HepG2 (cell line): ENCODE measurements around the gene KRT24. TPM values are rescaled to one million over a fixed set of nuclear protein-coding genes. Genes with fewer than 3 reads are reported as not detected.
A peak's percentile ranks its signal among the peaks of the same experiment; 100 is the strongest.

ENCODE experiments used
- ATAC-seq: fragments of 200-7000 bp; cut with Tn5 transposase; 3 replicates; pipeline ENCODE4 v1.9.1; 2020; ENCODE audit warnings: mild to moderate bottlenecking, moderate library complexity
- BruUV-seq: library from RNA; stranded (reverse); fragments of 400-500 nt; replicated peaks from 2 replicates; lab custom pipeline; 2021; lab: Mats Ljungman, UMichigan
- CTCF ChIA-PET: fragments of 300-600 bp; formaldehyde crosslinking; extraction: SDS; loops from one replicate; lab custom pipeline; 2021; ENCODE audit warnings: low total read pairs, inconsistent platforms, low intra/inter-chr PET ratio; lab: Yijun Ruan, JAX
- POLR2A ChIA-PET: fragments of 350-600 bp; sonication (Branson Sonifier 250); formaldehyde crosslinking; loops from one replicate; lab custom pipeline; 2020; ENCODE audit warnings: antibody characterized with exemption, inconsistent platforms; lab: Yijun Ruan, JAX
- DNase-seq: peaks from one replicate; pipeline ENCODE4 v3.0.0-alpha.2; 2015; ENCODE audit warnings: low spot score
- FAIRE-seq: peaks from 3 replicates; lab custom pipeline; 2011; peaks lifted over from hg19 to GRCh38; lab: Jason Lieb, UNC
- H2AFZ ChIP-seq: one replicate; pipeline ENCODE4 v1.6.1; 2011; ENCODE audit warnings: low read length, inconsistent platforms
- H3K27ac ChIP-seq: fragments of 300-600 bp; 3 replicates; pipeline ENCODE4 v1.8.0; 2011; ENCODE audit warnings: mixed run types, mild to moderate bottlenecking, mixed read lengths, low read length, inconsistent platforms; ENCODE audit not compliant: insufficient read depth; ENCODE audit errors: extremely low read length
- H3K27me3 ChIP-seq, 2 experiments: fragments of 200-600 bp in 1 of 2; 2 replicates in 1 of 2; 3 replicates in 1 of 2; pipeline versions ENCODE4 v1.6.0 to v1.8.0; 2011; ENCODE audit warnings: low read length in 2 of 2, mild to moderate bottlenecking in 2 of 2, moderate library complexity in 2 of 2, inconsistent platforms in 1 of 2; ENCODE audit not compliant: insufficient read depth in 2 of 2, control insufficient read depth in 1 of 2
- H3K36me3 ChIP-seq, 2 experiments: fragments of 200-600 bp in 1 of 2; replicated peaks in 1 of 2; 2 replicates in 1 of 2; 3 replicates in 1 of 2; pipeline versions ENCODE4 v1.5.1 to v1.8.0; 2011; ENCODE audit warnings: low read length in 2 of 2, inconsistent platforms in 1 of 2; ENCODE audit not compliant: insufficient read depth in 2 of 2, control insufficient read depth in 1 of 2
- H3K4me1 ChIP-seq: 2 replicates; pipeline ENCODE4 v1.5.1; 2012; ENCODE audit warnings: low read length, inconsistent platforms; ENCODE audit not compliant: insufficient read depth
- H3K4me2 ChIP-seq: 2 replicates; pipeline ENCODE4 v1.6.0; 2011; ENCODE audit warnings: low read depth, low read length, inconsistent platforms
- H3K4me3 ChIP-seq, 3 experiments: fragments of 200-600 bp in 1 of 3; sonication (generic), shearing (Covaris generic) in 1 of 3; replicated peaks in 1 of 3; 2 replicates each; pipeline ENCODE4 v1.5.1; 2011 to 2016; ENCODE audit warnings: low read length in 3 of 3, inconsistent platforms in 2 of 3, low read depth in 2 of 3, mild to moderate bottlenecking in 2 of 3, control low read depth in 1 of 3, mixed read lengths in 1 of 3; ENCODE audit not compliant: insufficient read depth in 1 of 3
- H3K79me2 ChIP-seq: one replicate; pipeline ENCODE4 v1.6.1; 2011; ENCODE audit warnings: low read length, inconsistent platforms; ENCODE audit not compliant: insufficient read depth
- H3K9ac ChIP-seq: 2 replicates; pipeline ENCODE4 v1.6.0; 2011; ENCODE audit warnings: mild to moderate bottlenecking, low read depth, low read length, inconsistent platforms; ENCODE audit not compliant: insufficient read depth
- H3K9me3 ChIP-seq: 2 replicates; pipeline ENCODE4 v1.5.1; 2012; ENCODE audit warnings: mild to moderate bottlenecking, low read length
- H4K20me1 ChIP-seq: 2 replicates; pipeline ENCODE4 v1.6.0; 2011; ENCODE audit warnings: inconsistent platforms, mild to moderate bottlenecking, low read length, moderate library complexity; ENCODE audit not compliant: insufficient read depth
- CENPT ChIP-seq: sonication (generic); formaldehyde crosslinking; IDR thresholded peaks from 2 replicates; pipeline ENCODE4 v1.8.0; 2022; ENCODE audit warnings: low read depth, mild to moderate bottlenecking, moderate library complexity, missing genetic modification reagents
- CENPX ChIP-seq: sonication (generic); formaldehyde crosslinking; IDR thresholded peaks from 2 replicates; pipeline ENCODE4 v1.9.0; 2021; ENCODE audit warnings: mild to moderate bottlenecking, missing genetic modification reagents, moderate library complexity
- DNMT1 ChIP-seq: sonication (generic); formaldehyde crosslinking; IDR thresholded peaks from 2 replicates; pipeline ENCODE4 v1.5.1; 2020; ENCODE audit warnings: mild to moderate bottlenecking, missing genetic modification reagents
- FOXM1 ChIP-seq: sonication (generic); formaldehyde crosslinking; IDR thresholded peaks from 2 replicates; pipeline ENCODE4 v1.5.0; 2020; ENCODE audit warnings: missing genetic modification reagents
- MAFF ChIP-seq: IDR thresholded peaks from 2 replicates; pipeline ENCODE4 v1.6.1; 2011; ENCODE audit warnings: low read depth, low read length, improper control_type of control experiment
- MAFK ChIP-seq, 2 experiments: IDR thresholded peaks in 1 of 2; conservative IDR thresholded peaks in 1 of 2; 2 replicates each; pipeline ENCODE4 v1.6.1; 2011; ENCODE audit warnings: improper control_type of control experiment in 2 of 2, low read length in 2 of 2
- MEF2D ChIP-seq: sonication (generic); formaldehyde crosslinking; IDR thresholded peaks from 2 replicates; pipeline ENCODE4 v1.5.1; 2020; ENCODE audit warnings: mild to moderate bottlenecking, missing genetic modification reagents
- SCMH1 ChIP-seq: sonication (generic); formaldehyde crosslinking; IDR thresholded peaks from 2 replicates; pipeline ENCODE4 v1.9.0; 2021; ENCODE audit warnings: missing genetic modification reagents, mild to moderate bottlenecking, borderline replicate concordance
- ZNF441 ChIP-seq: sonication (generic); formaldehyde crosslinking; IDR thresholded peaks from 2 replicates; pipeline ENCODE4 v1.7.0; 2021; ENCODE audit warnings: missing genetic modification reagents, borderline replicate concordance
- ZNF460 ChIP-seq: sonication (generic); formaldehyde crosslinking; IDR thresholded peaks from 2 replicates; pipeline ENCODE4 v1.5.1; 2020; ENCODE audit warnings: missing genetic modification reagents, mild to moderate bottlenecking, borderline replicate concordance
- ZNF558 ChIP-seq: sonication (generic); formaldehyde crosslinking; IDR thresholded peaks from 2 replicates; pipeline ENCODE4 v1.9.0; 2022; ENCODE audit warnings: mild to moderate bottlenecking, missing genetic modification reagents, borderline replicate concordance
- ZNF703 ChIP-seq: sonication (generic); formaldehyde crosslinking; IDR thresholded peaks from 2 replicates; pipeline ENCODE4 v1.5.1; 2020; ENCODE audit warnings: missing genetic modification reagents, mild to moderate bottlenecking, moderate library complexity, borderline replicate concordance
- ZNF879 ChIP-seq: sonication (generic); formaldehyde crosslinking; IDR thresholded peaks from 2 replicates; pipeline ENCODE4 v1.8.1; 2023; ENCODE audit warnings: missing genetic modification reagents
- ZSCAN22 ChIP-seq: sonication (generic); formaldehyde crosslinking; IDR thresholded peaks from 2 replicates; pipeline ENCODE4 v1.4.0; 2020; ENCODE audit warnings: mild to moderate bottlenecking, missing genetic modification reagents
- WGBS: methylation state at CpG from one replicate; pipeline ENCODE4 v1.1.6; 2017; ENCODE audit warnings: low lambda C conversion rate; 5-methylcytosine and 5-hydroxymethylcytosine counted together
- in situ Hi-C: cut with HindIII; loops from 2 replicates; pipeline ENCODE4 v1.10.0; 2017; ENCODE audit warnings: low pct_unique_long_range_greater_than_20kb; ENCODE audit not compliant: extremely low pct_ligation_motif_present
- intact Hi-C: fragments of 100-400 bp; cut with micrococcal nuclease; formaldehyde crosslinking; loops from one replicate; pipeline ENCODE4 v1.10.0; 2022; ENCODE audit not compliant: unreplicated experiment
- polyA plus RNA-seq, 8 experiments: library from polyadenylated mRNA; depleted of rRNA in 3 of 8; stranded (reverse) in 7 of 8; unstranded in 1 of 8; fragments of >200 nt; fragmentation: Illumina TruSeq in 4 of 8; extraction: Trizol in 4 of 8; gene quantifications; 2 replicates each; pipeline versions ENCODE4 v1.2.1 to v1.2.3, GENCODE V29; 2011 to 2016; ENCODE audit warnings: low read depth in 4 of 8, missing spikeins in 1 of 8, mixed read lengths in 1 of 8; ENCODE audit not compliant: insufficient read depth in 1 of 8
- total RNA-seq, 5 experiments: library from RNA; depleted of rRNA; stranded (reverse); fragments of >200 nt; fragmentation: Illumina TruSeq; extraction: Trizol; gene quantifications; 2 replicates each; pipeline ENCODE4 v1.2.3, GENCODE V29; 2016; ENCODE audit warnings: low read depth in 1 of 5
- TF ChIP-seq, protein P1 (sequence below): IDR thresholded peaks from 2 replicates; pipeline ENCODE4 v1.6.1; 2016
- TF ChIP-seq, protein P2 (sequence below): sonication (generic); formaldehyde crosslinking; IDR thresholded peaks from 2 replicates; pipeline ENCODE4 v1.4.0; 2020; ENCODE audit warnings: missing genetic modification reagents, borderline replicate concordance

The KRT24 gene
- total and polyA plus RNA-seq, 2 of the 13 experiments (the other 11 are each of a cell fraction or from before 2014, with no cell fraction given), result not detected

DNA sequence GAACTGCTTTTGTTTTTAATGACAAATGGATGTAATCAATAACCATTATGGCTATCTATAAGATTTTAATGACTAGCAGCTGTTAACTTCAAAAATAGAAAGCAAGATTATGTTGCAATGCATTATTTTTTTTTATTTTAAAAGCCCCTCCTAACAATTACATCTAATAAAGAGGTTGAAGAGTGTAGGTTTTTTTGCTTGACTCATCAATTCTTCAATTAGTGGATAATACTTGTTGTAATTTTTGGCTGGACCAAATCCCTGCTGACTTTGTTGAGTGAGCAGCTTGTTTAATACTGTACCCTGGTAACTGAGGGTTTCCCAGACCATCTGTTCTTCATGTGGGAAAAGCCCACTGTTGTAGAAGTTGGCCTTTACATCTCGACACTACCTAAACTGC, 27.4 kb upstream of the KRT24 start:
- DNase-seq (no peak), ATAC-seq (no peak), FAIRE-seq (no peak)
- Histone ChIP-seq H2AFZ (no peak overlapping the region), H3K27me3 (no peaks in the 10 kb centered on the region), H3K36me3 (no peaks in the 10 kb centered on the region), H3K4me2 (no peak overlapping the region), H3K27ac (no peak overlapping the region), H3K9ac (no peak overlapping the region), H3K9me3 (no peaks in the 10 kb centered on the region), H4K20me1 (no peaks in the 10 kb centered on the region), H3K4me3 (no peak overlapping the region), H3K79me2 (no peaks in the 10 kb centered on the region), H3K4me1 (no peaks in the 10 kb centered on the region)
- TF ChIP-seq MAFK (conservative IDR thresholded peaks at IDR 0.05 in 1 of 2, IDR thresholded peaks at IDR 0.05 in 1 of 2; ENCODE audit: low read length in 2 of 2), result peak; percentile 81 to 89
- TF ChIP-seq CENPT (CRISPR knock-in tag), result no peak
- no peak for TF ChIP-seq ZSCAN22 (CRISPR knock-in tag)
- TF ChIP-seq ZNF879 (CRISPR knock-in tag), result no peak
- TF ChIP-seq MAFF, result peak; percentile 76
- no peak for TF ChIP-seq CENPX (CRISPR knock-in tag)
- TF ChIP-seq FOXM1 (CRISPR knock-in tag), result no peak
- CTCF ChIA-PET, result no interaction called here
- in situ Hi-C loops, result no loop called here
- intact Hi-C loops, result no loop called here
- 0% methylated on average over 1 of the region's 1 CpG for WGBS
- no TSS peak for BruUV-seq
- POLR2A ChIA-PET, result no interaction called here

DNA sequence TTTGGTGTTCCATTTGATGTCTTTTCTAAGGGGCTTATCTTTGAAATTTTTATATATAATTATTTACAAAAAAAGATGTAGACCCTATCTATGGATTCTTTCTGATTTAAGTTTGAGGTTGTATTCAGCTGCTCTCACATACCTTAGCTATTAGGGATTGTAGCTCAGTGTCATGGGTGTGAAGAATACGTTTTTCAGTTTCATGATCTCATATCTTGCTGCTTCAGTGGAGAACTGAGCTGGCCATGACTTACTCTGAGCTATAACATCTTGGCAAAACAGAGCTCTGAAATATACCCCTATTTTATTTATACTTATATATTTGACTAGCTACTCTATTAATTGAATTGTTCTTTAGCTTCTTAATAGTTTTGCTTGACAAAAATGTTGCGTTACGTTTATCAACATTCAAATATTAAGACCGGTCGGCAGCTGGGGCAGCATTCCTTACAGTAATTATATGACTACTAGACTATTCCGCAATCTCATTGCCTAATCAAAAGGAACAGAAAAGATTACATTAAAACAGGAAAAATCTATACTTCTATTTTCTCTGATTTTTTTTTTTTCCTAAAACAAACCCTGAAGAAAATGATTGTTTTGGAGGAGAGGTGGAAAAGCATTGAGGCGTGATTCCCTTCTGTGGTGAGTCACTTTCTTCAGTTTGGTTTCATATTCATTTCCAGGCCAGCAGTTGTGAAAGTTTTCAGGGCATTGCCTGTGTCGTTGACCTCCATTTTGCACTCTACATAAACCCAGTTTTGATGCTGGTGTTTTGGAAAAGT, 24.1 kb upstream of the KRT24 start:
- intact Hi-C loops (loop anchor here (2.0 kb wide), 1 partner anchor 113 kb away; no protein-coding TSS in a partner anchor), in situ Hi-C loops (no loop called here)
- Histone ChIP-seq H3K4me2 (no peak overlapping the region), H2AFZ (no peak overlapping the region), H3K27ac (no peak overlapping the region), H3K79me2 (no peaks in the 10 kb centered on the region), H4K20me1 (no peaks in the 10 kb centered on the region), H3K9ac (no peak overlapping the region), H3K27me3 (no peaks in the 10 kb centered on the region), H3K36me3 (no peaks in the 10 kb centered on the region), H3K4me3 (no peak overlapping the region), H3K9me3 (no peaks in the 10 kb centered on the region), H3K4me1 (no peaks in the 10 kb centered on the region)
- DNase-seq (no peak), ATAC-seq (no peak), FAIRE-seq (no peak)
- no TSS peak for BruUV-seq
- 18% methylated on average over 8 of the region's 8 CpGs for WGBS
- POLR2A ChIA-PET, result no interaction called here
- CTCF ChIA-PET, result no interaction called here
- TF ChIP-seq ZNF441 (no peak), ZNF558 (CRISPR knock-in tag) (no peak), ZNF703 (CRISPR knock-in tag) (no peak), DNMT1 (CRISPR knock-in tag) (no peak), MEF2D (CRISPR knock-in tag) (no peak), SCMH1 (CRISPR knock-in tag) (no peak), ZNF460 (CRISPR knock-in tag) (no peak)
- TF ChIP-seq, protein P1, sequence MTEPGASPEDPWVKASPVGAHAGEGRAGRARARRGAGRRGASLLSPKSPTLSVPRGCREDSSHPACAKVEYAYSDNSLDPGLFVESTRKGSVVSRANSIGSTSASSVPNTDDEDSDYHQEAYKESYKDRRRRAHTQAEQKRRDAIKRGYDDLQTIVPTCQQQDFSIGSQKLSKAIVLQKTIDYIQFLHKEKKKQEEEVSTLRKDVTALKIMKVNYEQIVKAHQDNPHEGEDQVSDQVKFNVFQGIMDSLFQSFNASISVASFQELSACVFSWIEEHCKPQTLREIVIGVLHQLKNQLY (CRISPR knock-in tag), result no peak
- TF ChIP-seq, protein P2, sequence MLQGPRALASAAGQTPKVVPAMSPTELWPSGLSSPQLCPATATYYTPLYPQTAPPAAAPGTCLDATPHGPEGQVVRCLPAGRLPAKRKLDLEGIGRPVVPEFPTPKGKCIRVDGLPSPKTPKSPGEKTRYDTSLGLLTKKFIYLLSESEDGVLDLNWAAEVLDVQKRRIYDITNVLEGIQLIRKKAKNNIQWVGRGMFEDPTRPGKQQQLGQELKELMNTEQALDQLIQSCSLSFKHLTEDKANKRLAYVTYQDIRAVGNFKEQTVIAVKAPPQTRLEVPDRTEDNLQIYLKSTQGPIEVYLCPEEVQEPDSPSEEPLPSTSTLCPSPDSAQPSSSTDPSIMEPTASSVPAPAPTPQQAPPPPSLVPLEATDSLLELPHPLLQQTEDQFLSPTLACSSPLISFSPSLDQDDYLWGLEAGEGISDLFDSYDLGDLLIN (CRISPR knock-in tag), result no peak
